ENCODE measurements around the gene SERPING1.

GRCh38 chr11:57637626-57638004, 40.1 kb downstream of the SERPING1 start:
- TF ChIP-seq, protein P1, sequence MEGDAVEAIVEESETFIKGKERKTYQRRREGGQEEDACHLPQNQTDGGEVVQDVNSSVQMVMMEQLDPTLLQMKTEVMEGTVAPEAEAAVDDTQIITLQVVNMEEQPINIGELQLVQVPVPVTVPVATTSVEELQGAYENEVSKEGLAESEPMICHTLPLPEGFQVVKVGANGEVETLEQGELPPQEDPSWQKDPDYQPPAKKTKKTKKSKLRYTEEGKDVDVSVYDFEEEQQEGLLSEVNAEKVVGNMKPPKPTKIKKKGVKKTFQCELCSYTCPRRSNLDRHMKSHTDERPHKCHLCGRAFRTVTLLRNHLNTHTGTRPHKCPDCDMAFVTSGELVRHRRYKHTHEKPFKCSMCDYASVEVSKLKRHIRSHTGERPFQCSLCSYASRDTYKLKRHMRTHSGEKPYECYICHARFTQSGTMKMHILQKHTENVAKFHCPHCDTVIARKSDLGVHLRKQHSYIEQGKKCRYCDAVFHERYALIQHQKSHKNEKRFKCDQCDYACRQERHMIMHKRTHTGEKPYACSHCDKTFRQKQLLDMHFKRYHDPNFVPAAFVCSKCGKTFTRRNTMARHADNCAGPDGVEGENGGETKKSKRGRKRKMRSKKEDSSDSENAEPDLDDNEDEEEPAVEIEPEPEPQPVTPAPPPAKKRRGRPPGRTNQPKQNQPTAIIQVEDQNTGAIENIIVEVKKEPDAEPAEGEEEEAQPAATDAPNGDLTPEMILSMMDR (IDR thresholded peaks at IDR 0.05; ENCODE audit: low read length), result no peak
- no peak for TF ChIP-seq EZH2 (optimal IDR thresholded peaks at IDR 0.05; ENCODE audit: low read depth, low read length)
- no peak for TF ChIP-seq EZH2phosphoT487 (IDR thresholded peaks at IDR 0.05; ENCODE audit: low read length)

Measured in MM.1S (cell line).